ENCODE measurements around the gene LYRM7. TPM values are rescaled to one million over a fixed set of nuclear protein-coding genes. Genes with fewer than 3 reads are reported as not detected.
"Not testable (repeated sequence)": the region's sequence is repeated elsewhere in the genome, so short reads cannot be mapped to it uniquely, and the experiment has no call there.

The LYRM7 gene
- polyA plus RNA-seq, 4 donors, result 13.3 to 18.1 (median 15.7) TPM

GRCh38 chr5:131254025-131254424 is 83.3 kb downstream of the LYRM7 start:
- not testable (repeated sequence) for DNase-seq (ENCODE audit: low read depth in 4 of 4, low spot score in 3 of 4)

- DNase-seq (ENCODE audit: low read depth in 4 of 4, low spot score in 3 of 4), result no peak
These were observed 84.0 kb downstream of the LYRM7 start for GRCh38 chr5:131254741-131255140.

Other genes with a start within 250 kb of the LYRM7 start
- gene HINT1, start 5.7 kb upstream of the LYRM7 start, polyA plus RNA-seq (ENCODE audit: insufficient read length in 4 of 4), result 100 to 1,000 TPM; 298 to 407 (median 399) TPM
- 10 to 100 TPM; 33.1 to 61.2 (median 51.1) TPM for gene CDC42SE2, start 93.1 kb downstream of the LYRM7 start, polyA plus RNA-seq (ENCODE audit: insufficient read length in 4 of 4)

Data from left renal pelvis (tissue), 4 donors.